Astrocyte (in vitro differentiated cells and primary cell): ENCODE results near the gene RFX4. TPM values are rescaled to one million over a fixed set of nuclear protein-coding genes. Genes with fewer than 3 reads are reported as not detected.
A peak's percentile ranks its signal among the peaks of the same experiment; 100 is the strongest.

Experiments used
- DNase-seq: peaks from one replicate; pipeline ENCODE4 v3.0.0-alpha.2; 2010; ENCODE audit warnings: low read depth
- FAIRE-seq: peaks from 2 replicates; lab custom pipeline; 2011; peaks lifted over from hg19 to GRCh38; lab: Jason Lieb, UNC
- H2AFZ ChIP-seq: 2 replicates; pipeline ENCODE4 v1.6.0; 2012; ENCODE audit warnings: low read depth, low read length, inconsistent platforms
- H3K27ac ChIP-seq: 2 replicates; pipeline ENCODE4 v1.5.1; 2011; ENCODE audit warnings: low read depth, low read length, inconsistent platforms
- H3K27me3 ChIP-seq: 2 replicates; pipeline ENCODE4 v1.6.0; 2011; ENCODE audit warnings: low read length, inconsistent platforms; ENCODE audit not compliant: insufficient read depth
- H3K36me3 ChIP-seq: 2 replicates; pipeline ENCODE4 v1.5.1; 2011; ENCODE audit warnings: low read length, inconsistent platforms; ENCODE audit not compliant: insufficient read depth
- H3K4me1 ChIP-seq: 2 replicates; pipeline ENCODE4 v1.5.1; 2011; ENCODE audit warnings: low read length, inconsistent platforms; ENCODE audit not compliant: insufficient read depth
- H3K4me2 ChIP-seq: 2 replicates; pipeline ENCODE4 v1.6.0; 2012; ENCODE audit warnings: low read length, inconsistent platforms
- H3K4me3 ChIP-seq: 2 replicates; pipeline ENCODE4 v1.5.1; 2011; ENCODE audit warnings: low read depth, mild to moderate bottlenecking, low read length, inconsistent platforms; ENCODE audit not compliant: insufficient read depth
- H3K79me2 ChIP-seq: 2 replicates; pipeline ENCODE4 v1.6.0; 2012; ENCODE audit warnings: mild to moderate bottlenecking, low read length, inconsistent platforms; ENCODE audit not compliant: insufficient read depth
- H3K9ac ChIP-seq: 2 replicates; pipeline ENCODE4 v1.6.0; 2012; ENCODE audit warnings: mild to moderate bottlenecking, low read length, inconsistent platforms
- H3K9me3 ChIP-seq: 2 replicates; pipeline ENCODE4 v1.5.1; 2012; ENCODE audit warnings: low read depth, mild to moderate bottlenecking, low read length, inconsistent platforms; ENCODE audit not compliant: insufficient read depth
- H4K20me1 ChIP-seq: 2 replicates; pipeline ENCODE4 v1.6.0; 2012; ENCODE audit warnings: low read length, inconsistent platforms; ENCODE audit not compliant: insufficient read depth
- H3K27ac Mint-ChIP-seq: one replicate; pipeline ENCODE4 v1.8.0; 2021; ENCODE audit warnings: mild to moderate bottlenecking, mixed read lengths; ENCODE audit not compliant: unreplicated experiment
- H3K27me3 Mint-ChIP-seq: one replicate; pipeline ENCODE4 v1.8.0; 2021; ENCODE audit warnings: low read depth, mixed read lengths; ENCODE audit not compliant: unreplicated experiment
- H3K36me3 Mint-ChIP-seq: one replicate; pipeline ENCODE4 v1.8.0; 2021; ENCODE audit warnings: low read depth, mixed read lengths; ENCODE audit not compliant: unreplicated experiment
- H3K4me1 Mint-ChIP-seq: one replicate; pipeline ENCODE4 v1.8.0; 2021; ENCODE audit warnings: low read depth, mixed read lengths; ENCODE audit not compliant: unreplicated experiment
- H3K4me3 Mint-ChIP-seq: one replicate; pipeline ENCODE4 v1.8.0; 2021; ENCODE audit warnings: mild to moderate bottlenecking, moderate library complexity, mixed read lengths; ENCODE audit not compliant: unreplicated experiment
- H3K9me3 Mint-ChIP-seq: one replicate; pipeline ENCODE4 v1.8.0; 2021; ENCODE audit warnings: mild to moderate bottlenecking, mixed read lengths; ENCODE audit not compliant: unreplicated experiment
- EZH2 ChIP-seq: IDR thresholded peaks from 2 replicates; pipeline ENCODE4 v1.6.1; 2012; ENCODE audit warnings: mild to moderate bottlenecking, low read length, inconsistent platforms; ENCODE audit not compliant: insufficient read depth
- total RNA-seq: library from RNA; stranded (reverse); gene quantifications from 2 replicates; pipeline ENCODE4 v1.2.1, GENCODE V29; 2021
- TF ChIP-seq, protein P1 (sequence below): IDR thresholded peaks from 2 replicates; pipeline ENCODE4 v1.5.1; 2011; ENCODE audit warnings: low read depth, mild to moderate bottlenecking, inconsistent platforms, low read length, moderate library complexity; ENCODE audit not compliant: insufficient read depth

RFX4 gene
- total RNA-seq, 1 donor from 2014 or later = 0.07 TPM

DNA sequence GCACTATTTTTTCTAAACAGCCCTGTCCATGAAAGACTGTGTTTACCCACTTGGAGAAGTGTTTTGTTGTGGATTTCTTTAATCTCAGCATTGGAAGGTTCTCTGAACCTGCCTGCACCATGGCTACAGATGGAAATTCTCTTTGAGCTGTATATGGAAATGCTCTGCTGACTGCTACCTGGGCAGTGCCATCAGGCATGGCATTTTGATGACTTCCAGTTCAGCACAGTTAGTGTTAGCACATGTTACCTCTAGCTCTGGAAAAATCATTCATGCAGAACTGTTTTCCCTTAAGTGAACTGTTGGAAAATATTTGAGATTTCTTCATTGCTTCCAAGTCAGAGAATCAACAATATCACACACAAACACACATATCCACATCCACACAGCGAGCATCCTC, 139.1 kb downstream of the RFX4 start:
- H3K27ac Mint-ChIP-seq = no peak overlapping the region
- H3K36me3 Mint-ChIP-seq = no peaks in the 10 kb centered on the region

DNA sequence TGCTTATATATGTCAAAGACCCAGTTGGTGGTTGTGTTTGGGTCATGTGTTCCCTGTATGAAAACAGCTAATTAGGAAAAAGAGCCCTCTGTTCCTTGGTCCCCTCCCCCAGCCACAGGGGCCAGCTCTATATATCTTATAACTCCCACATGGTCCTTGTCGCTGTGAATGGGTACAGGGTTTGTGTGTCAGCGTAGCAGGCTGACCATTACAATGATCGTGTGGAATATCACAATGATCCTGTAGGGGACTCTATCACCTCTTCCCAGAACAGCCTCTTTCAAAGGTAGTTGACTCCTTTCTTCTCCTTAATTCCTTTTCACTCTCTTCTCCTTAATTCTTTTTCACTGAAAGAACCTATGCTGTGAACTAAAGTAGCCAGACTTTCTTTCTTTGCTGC, 140.0 kb downstream of the RFX4 start:
- no peak overlapping the region for H3K4me3 ChIP-seq

More for the DNA sequence above, 139.1 kb downstream of the RFX4 start:
- Histone ChIP-seq H3K27me3 (no peaks in the 10 kb centered on the region), H3K4me2 (no peak overlapping the region), H4K20me1 (no peaks in the 10 kb centered on the region), H2AFZ (no peak overlapping the region), H3K79me2 (no peaks in the 10 kb centered on the region), H3K9ac (no peak overlapping the region), H3K4me3 (no peak overlapping the region), H3K9me3 (no peaks in the 10 kb centered on the region), H3K36me3 (no peaks in the 10 kb centered on the region), H3K4me1 (no peaks in the 10 kb centered on the region), H3K27ac (no peak overlapping the region)
- TF ChIP-seq, protein P1, sequence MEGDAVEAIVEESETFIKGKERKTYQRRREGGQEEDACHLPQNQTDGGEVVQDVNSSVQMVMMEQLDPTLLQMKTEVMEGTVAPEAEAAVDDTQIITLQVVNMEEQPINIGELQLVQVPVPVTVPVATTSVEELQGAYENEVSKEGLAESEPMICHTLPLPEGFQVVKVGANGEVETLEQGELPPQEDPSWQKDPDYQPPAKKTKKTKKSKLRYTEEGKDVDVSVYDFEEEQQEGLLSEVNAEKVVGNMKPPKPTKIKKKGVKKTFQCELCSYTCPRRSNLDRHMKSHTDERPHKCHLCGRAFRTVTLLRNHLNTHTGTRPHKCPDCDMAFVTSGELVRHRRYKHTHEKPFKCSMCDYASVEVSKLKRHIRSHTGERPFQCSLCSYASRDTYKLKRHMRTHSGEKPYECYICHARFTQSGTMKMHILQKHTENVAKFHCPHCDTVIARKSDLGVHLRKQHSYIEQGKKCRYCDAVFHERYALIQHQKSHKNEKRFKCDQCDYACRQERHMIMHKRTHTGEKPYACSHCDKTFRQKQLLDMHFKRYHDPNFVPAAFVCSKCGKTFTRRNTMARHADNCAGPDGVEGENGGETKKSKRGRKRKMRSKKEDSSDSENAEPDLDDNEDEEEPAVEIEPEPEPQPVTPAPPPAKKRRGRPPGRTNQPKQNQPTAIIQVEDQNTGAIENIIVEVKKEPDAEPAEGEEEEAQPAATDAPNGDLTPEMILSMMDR = no peak
- TF ChIP-seq EZH2 = no peak
- H3K4me1 Mint-ChIP-seq = peaks cover 4% of the 10 kb centered on the region
- H3K4me3 Mint-ChIP-seq = no peak overlapping the region
- peaks cover 3% of the 10 kb centered on the region for H3K27me3 Mint-ChIP-seq
- no peak for DNase-seq
- H3K9me3 Mint-ChIP-seq = no peaks in the 10 kb centered on the region
- no peak for FAIRE-seq

GRCh38 chr12:106723416-106723815, 140.6 kb downstream of the RFX4 start:
- Mint-ChIP-seq H3K36me3 (no peaks in the 10 kb centered on the region), H3K27me3 (peaks cover 3% of the 10 kb centered on the region), H3K27ac (no peak overlapping the region), H3K4me3 (no peak overlapping the region), H3K4me1 (peaks cover 4% of the 10 kb centered on the region), H3K9me3 (no peaks in the 10 kb centered on the region)
- TF ChIP-seq, protein P1 = no peak
- TF ChIP-seq EZH2 = no peak
- Histone ChIP-seq H3K4me3 (no peak overlapping the region), H3K4me1 (no peaks in the 10 kb centered on the region), H3K27ac (no peak overlapping the region), H3K9me3 (no peaks in the 10 kb centered on the region), H3K79me2 (no peaks in the 10 kb centered on the region), H3K4me2 (no peak overlapping the region), H3K27me3 (no peaks in the 10 kb centered on the region), H3K9ac (no peak overlapping the region), H3K36me3 (no peaks in the 10 kb centered on the region), H2AFZ (no peak overlapping the region), H4K20me1 (no peaks in the 10 kb centered on the region)
- DNase-seq = no peak
- no peak for FAIRE-seq

More for the DNA sequence above, 140.0 kb downstream of the RFX4 start:
- Histone ChIP-seq H3K27ac (no peak overlapping the region), H3K36me3 (no peaks in the 10 kb centered on the region), H3K4me2 (no peak overlapping the region), H3K79me2 (no peaks in the 10 kb centered on the region), H3K9me3 (no peaks in the 10 kb centered on the region), H3K9ac (no peak overlapping the region), H2AFZ (no peak overlapping the region), H3K4me1 (no peaks in the 10 kb centered on the region), H4K20me1 (no peaks in the 10 kb centered on the region), H3K27me3 (no peaks in the 10 kb centered on the region)
- peak overlapping the region; percentile 26 for H3K27ac Mint-ChIP-seq
- TF ChIP-seq EZH2 = no peak
- TF ChIP-seq, protein P1 = no peak
- no peaks in the 10 kb centered on the region for H3K36me3 Mint-ChIP-seq
- H3K9me3 Mint-ChIP-seq = no peaks in the 10 kb centered on the region
- peaks cover 4% of the 10 kb centered on the region for H3K4me1 Mint-ChIP-seq
- peaks cover 3% of the 10 kb centered on the region for H3K27me3 Mint-ChIP-seq
- H3K4me3 Mint-ChIP-seq = no peak overlapping the region
- FAIRE-seq (no peak), DNase-seq (no peak)
